GM23338 (cell line): ENCODE measurements around the gene NPTXR. TPM values are rescaled to one million over a fixed set of nuclear protein-coding genes. Genes with fewer than 3 reads are reported as not detected.

Experiments used
- ATAC-seq: fragments of 200-7000 bp; cut with Tn5 transposase; 3 replicates; pipeline ENCODE4 v1.9.1; 2020
- DNase-seq: peaks from one replicate; pipeline ENCODE4 v3.0.0-alpha.2; 2015; ENCODE audit warnings: low spot score
- H2AFZ ChIP-seq: fragments of 200-600 bp; sonication (generic); 2 replicates; pipeline ENCODE4 v1.8.0; 2016; ENCODE audit warnings: antibody characterized with exemption, mild to moderate bottlenecking, moderate library complexity
- H3F3A ChIP-seq: fragments of 200-600 bp; sonication (generic); replicated peaks from 2 replicates; pipeline ENCODE4 v1.8.0; 2017; ENCODE audit warnings: antibody characterized with exemption, mixed run types, low read depth
- H3K27ac ChIP-seq: fragments of 200-600 bp; sonication (generic); 2 replicates; pipeline ENCODE4 v1.6.1; 2016; ENCODE audit warnings: low read depth
- H3K27me3 ChIP-seq: fragments of 200-600 bp; sonication (generic); 2 replicates; pipeline ENCODE4 v1.8.0; 2016; ENCODE audit warnings: mild to moderate bottlenecking, mixed run types, moderate library complexity; ENCODE audit not compliant: insufficient read depth
- H3K36me3 ChIP-seq: fragments of 200-600 bp; sonication (generic); 2 replicates; pipeline ENCODE4 v1.8.0; 2016; ENCODE audit warnings: mild to moderate bottlenecking; ENCODE audit not compliant: insufficient read depth
- H3K4me1 ChIP-seq: fragments of 200-600 bp; sonication (generic); 2 replicates; pipeline ENCODE4 v1.8.0; 2016; ENCODE audit warnings: mild to moderate bottlenecking, moderate library complexity; ENCODE audit not compliant: insufficient read depth
- H3K4me2 ChIP-seq: fragments of 200-600 bp; sonication (generic); 2 replicates; pipeline ENCODE4 v1.7.1; 2017; ENCODE audit warnings: mixed run types
- H3K4me3 ChIP-seq: fragments of 200-600 bp; sonication (generic); 2 replicates; pipeline ENCODE4 v1.6.1; 2016; ENCODE audit warnings: mixed run types
- H3K79me2 ChIP-seq: fragments of 200-600 bp; sonication (generic); replicated peaks from 2 replicates; pipeline ENCODE4 v1.8.0; 2017; ENCODE audit warnings: mild to moderate bottlenecking; ENCODE audit not compliant: insufficient read depth
- H3K9me2 ChIP-seq: fragments of 200-600 bp; sonication (generic); 2 replicates; pipeline ENCODE4 v1.8.0; 2017; ENCODE audit not compliant: insufficient read depth
- H4K20me1 ChIP-seq: fragments of 200-600 bp; sonication (generic); replicated peaks from 2 replicates; pipeline ENCODE4 v1.8.0; 2017; ENCODE audit warnings: mild to moderate bottlenecking; ENCODE audit not compliant: insufficient read depth
- H3K27ac Mint-ChIP-seq: 2 replicates; pipeline ENCODE4 v1.8.0; 2020; ENCODE audit warnings: inconsistent platforms, mild to moderate bottlenecking, moderate library complexity, mixed read lengths
- H3K27me3 Mint-ChIP-seq: 3 replicates; pipeline ENCODE4 v1.8.0; 2022; ENCODE audit warnings: low read depth, mild to moderate bottlenecking, moderate library complexity, mixed read lengths, inconsistent platforms; ENCODE audit not compliant: insufficient read depth, poor library complexity
- H3K36me3 Mint-ChIP-seq: 3 replicates; pipeline ENCODE4 v1.8.0; 2021; ENCODE audit warnings: low read depth, mild to moderate bottlenecking, inconsistent platforms, moderate library complexity, mixed read lengths
- H3K4me1 Mint-ChIP-seq: 3 replicates; pipeline ENCODE4 v1.8.0; 2020; ENCODE audit warnings: mild to moderate bottlenecking, inconsistent platforms, mixed read lengths
- H3K4me3 Mint-ChIP-seq: 3 replicates; pipeline ENCODE4 v1.8.0; 2021; ENCODE audit warnings: moderate library complexity, mild to moderate bottlenecking, inconsistent platforms, mixed read lengths
- H3K9me3 Mint-ChIP-seq: 3 replicates; pipeline ENCODE4 v1.8.0; 2020; ENCODE audit warnings: moderate library complexity, mild to moderate bottlenecking, inconsistent platforms, mixed read lengths
- CREB1 ChIP-seq: fragments of 250-450 bp; sonication (Bioruptor Pico); IDR thresholded peaks from 2 replicates; pipeline ENCODE4 v1.5.0; 2020; ENCODE audit warnings: low read depth, mild to moderate bottlenecking, moderate library complexity
- EZH2phosphoT487 ChIP-seq: fragments of 200-600 bp; sonication (generic); IDR thresholded peaks from one replicate; pipeline ENCODE4 v1.8.1; 2018; ENCODE audit warnings: antibody characterized with exemption; ENCODE audit not compliant: unreplicated experiment
- polyA plus RNA-seq: library from polyadenylated mRNA; unstranded; fragments of >200 nt; fragmentation: Nextera tagmentation; extraction: Ambion mirVana; gene quantifications from 2 replicates; pipeline ENCODE4 v1.2.1, GENCODE V29; 2016
- total RNA-seq: library from RNA; depleted of rRNA; stranded (reverse); fragments of >200 nt; shearing (Covaris generic); gene quantifications from 2 replicates; pipeline ENCODE4 v1.2.3, GENCODE V29; 2014
- TF ChIP-seq, protein P1 (sequence below), 2 experiments: fragments of 200-600 bp in 1 of 2; sonication (generic) in 1 of 2; conservative IDR thresholded peaks; 2 replicates each; pipeline versions ENCODE4 v1.5.1 to v1.6.1; 2016 to 2017; ENCODE audit warnings: antibody characterized with exemption in 2 of 2, low read depth in 2 of 2, mild to moderate bottlenecking in 2 of 2, moderate library complexity in 1 of 2

NPTXR gene
- total and polyA plus RNA-seq, 2 experiments from 2014 or later: 0.89 to 13.4 TPM

DNA sequence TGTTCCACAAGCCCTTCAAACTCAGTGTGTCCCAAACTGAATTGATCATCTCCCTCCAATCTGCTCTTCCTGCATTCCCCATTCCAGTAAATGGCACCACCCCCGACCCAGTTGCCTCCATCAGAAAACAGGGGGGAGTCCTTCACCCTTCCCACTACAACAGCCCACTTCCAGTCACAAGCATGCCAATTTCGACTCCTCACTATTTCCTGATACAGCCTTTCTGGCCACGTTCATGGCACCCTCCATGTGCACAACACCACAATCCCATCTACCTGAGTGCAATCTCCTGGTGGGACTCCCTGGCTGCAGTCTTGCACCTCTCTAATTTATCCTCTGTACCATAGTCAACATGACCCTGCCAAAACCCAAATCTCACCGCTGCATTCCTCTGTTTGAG, 48.3 kb downstream of the NPTXR start (continued):
- TF ChIP-seq, protein P1, sequence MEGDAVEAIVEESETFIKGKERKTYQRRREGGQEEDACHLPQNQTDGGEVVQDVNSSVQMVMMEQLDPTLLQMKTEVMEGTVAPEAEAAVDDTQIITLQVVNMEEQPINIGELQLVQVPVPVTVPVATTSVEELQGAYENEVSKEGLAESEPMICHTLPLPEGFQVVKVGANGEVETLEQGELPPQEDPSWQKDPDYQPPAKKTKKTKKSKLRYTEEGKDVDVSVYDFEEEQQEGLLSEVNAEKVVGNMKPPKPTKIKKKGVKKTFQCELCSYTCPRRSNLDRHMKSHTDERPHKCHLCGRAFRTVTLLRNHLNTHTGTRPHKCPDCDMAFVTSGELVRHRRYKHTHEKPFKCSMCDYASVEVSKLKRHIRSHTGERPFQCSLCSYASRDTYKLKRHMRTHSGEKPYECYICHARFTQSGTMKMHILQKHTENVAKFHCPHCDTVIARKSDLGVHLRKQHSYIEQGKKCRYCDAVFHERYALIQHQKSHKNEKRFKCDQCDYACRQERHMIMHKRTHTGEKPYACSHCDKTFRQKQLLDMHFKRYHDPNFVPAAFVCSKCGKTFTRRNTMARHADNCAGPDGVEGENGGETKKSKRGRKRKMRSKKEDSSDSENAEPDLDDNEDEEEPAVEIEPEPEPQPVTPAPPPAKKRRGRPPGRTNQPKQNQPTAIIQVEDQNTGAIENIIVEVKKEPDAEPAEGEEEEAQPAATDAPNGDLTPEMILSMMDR (conservative IDR thresholded peaks at IDR 0.05; ENCODE audit: low read depth in 2 of 2): no peak

DNA sequence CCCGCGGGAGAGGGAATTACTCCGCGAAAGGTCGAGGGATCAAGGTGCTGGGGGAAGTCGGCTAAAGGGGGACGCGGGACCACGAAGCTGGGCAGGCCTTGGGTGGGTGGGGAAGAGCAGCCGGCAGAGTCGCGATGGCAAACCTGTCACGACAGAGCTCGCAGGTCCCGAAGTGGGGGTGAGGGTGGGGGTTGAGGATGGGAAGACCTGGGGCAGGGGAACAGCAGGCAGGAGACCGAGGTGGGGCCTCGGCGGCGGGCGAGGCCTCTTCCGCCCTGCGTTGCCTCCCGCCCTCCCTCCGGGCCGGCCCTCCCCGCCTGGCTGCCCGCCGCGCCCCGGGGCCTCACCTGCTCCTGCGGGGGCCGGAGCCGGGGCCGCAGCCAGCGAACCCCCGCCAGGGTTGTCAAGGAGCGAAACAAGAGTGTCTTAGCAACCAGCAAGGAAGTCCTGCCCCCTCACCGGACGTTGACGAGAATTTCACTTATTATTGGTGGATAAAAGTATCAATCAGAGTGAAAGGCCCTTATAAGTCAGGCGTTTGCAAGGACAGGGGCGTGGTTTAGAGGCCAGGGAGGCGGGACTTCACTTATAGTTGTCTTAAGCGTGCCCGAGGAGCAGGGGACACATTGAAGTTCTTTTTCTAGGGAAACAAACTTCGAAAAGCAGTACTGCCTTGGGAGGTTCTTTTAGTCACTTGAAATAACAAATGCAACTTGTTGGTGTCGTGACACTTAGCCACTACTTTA, 49.9 kb downstream of the NPTXR start, which contains the start of gene DNAL4:
Gene DNAL4, minus strand, starts transcription at position 423 of the 746 bp plus-strand sequence. CDS start 11,412 bp downstream, outside the sequence.
- peak within 1 kb of the TSS; percentile 91 for H3K4me2 ChIP-seq
- DNase-seq: peak; percentile 100
- peak within 1 kb of the TSS; percentile 78 for H3K4me3 ChIP-seq
- H3K4me3 Mint-ChIP-seq: peak within 1 kb of the TSS; percentile 87
- peaks cover 6% of the 10 kb centered on the region; the same call in 2 of the 3 replicates for H3K4me1 Mint-ChIP-seq
- peak within 1 kb of the TSS; percentile 18; the same call in 1 of the 2 replicates for H3K27ac Mint-ChIP-seq
- H3K27me3 Mint-ChIP-seq: peaks cover 5% of the 10 kb centered on the region
- H3K79me2 ChIP-seq: no peaks in the 10 kb centered on the region
- peaks cover 3% of the 10 kb centered on the region; the same call in 1 of the 3 replicates for H3K36me3 Mint-ChIP-seq
- ATAC-seq: peak; percentile 98
- peak within 1 kb of the TSS; percentile 92; the same call in 1 of the 2 replicates for H2AFZ ChIP-seq
- H3K27me3 ChIP-seq: no peaks in the 10 kb centered on the region
- H3K9me2 ChIP-seq: no peaks in the 10 kb centered on the region; the same call in 1 of the 2 replicates
- peak; percentile 23; the same call in 1 of the 2 replicates for TF ChIP-seq CREB1 (CRISPR knock-in tag)
- TF ChIP-seq, protein P1 (conservative IDR thresholded peaks at IDR 0.05; ENCODE audit: low read depth in 2 of 2): no peak
- H3F3A ChIP-seq: no peaks in the 10 kb centered on the region
- H3K4me1 ChIP-seq: peaks cover 10% of the 10 kb centered on the region; the same call in 1 of the 2 replicates
- no peaks in the 10 kb centered on the region for H3K9me3 Mint-ChIP-seq
- no peak within 1 kb of the TSS for H3K27ac ChIP-seq
- H4K20me1 ChIP-seq: no peaks in the 10 kb centered on the region
- no peaks in the 10 kb centered on the region for H3K36me3 ChIP-seq

DNA sequence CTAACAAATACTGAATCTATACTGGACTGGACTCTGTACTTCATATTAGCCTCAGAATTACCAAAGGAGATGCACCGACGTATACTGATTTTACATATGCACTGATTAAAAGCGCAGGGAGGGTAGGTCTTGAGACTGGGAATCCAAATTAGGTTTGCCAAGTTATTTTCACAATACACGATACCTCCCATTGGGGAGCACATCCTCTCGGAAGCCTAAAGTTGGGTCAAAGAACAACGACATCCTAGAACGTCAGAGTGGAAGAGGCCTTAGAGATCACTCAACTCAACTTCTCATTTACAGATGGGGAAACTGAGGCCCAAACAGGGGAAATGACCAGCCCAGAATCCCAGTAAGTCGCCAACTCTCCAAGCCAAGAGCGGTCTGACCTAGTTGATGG, 50.5 kb downstream of the NPTXR start:
- peak; percentile 22 for DNase-seq
- H3K27ac ChIP-seq: no peak overlapping the region

More for the DNA sequence above, 50.5 kb downstream of the NPTXR start:
- Histone ChIP-seq H3K4me3 (peak overlapping the region; percentile 78), H2AFZ (peak overlapping the region; percentile 92; the same call in 1 of the 2 replicates), H4K20me1 (no peaks in the 10 kb centered on the region), H3K4me1 (peaks cover 10% of the 10 kb centered on the region; the same call in 1 of the 2 replicates), H3K9me2 (no peaks in the 10 kb centered on the region; the same call in 1 of the 2 replicates), H3K36me3 (no peaks in the 10 kb centered on the region), H3K4me2 (peak overlapping the region; percentile 91), H3K27me3 (no peaks in the 10 kb centered on the region), H3K79me2 (no peaks in the 10 kb centered on the region), H3F3A (no peaks in the 10 kb centered on the region)
- Mint-ChIP-seq H3K9me3 (no peaks in the 10 kb centered on the region), H3K4me1 (peaks cover 6% of the 10 kb centered on the region; the same call in 2 of the 3 replicates), H3K4me3 (peak overlapping the region; percentile 87), H3K27me3 (peaks cover 5% of the 10 kb centered on the region), H3K36me3 (no peaks in the 10 kb centered on the region; the same call in 2 of the 3 replicates), H3K27ac (peak overlapping the region; percentile 18; the same call in 1 of the 2 replicates)
- no peak for ATAC-seq
- no peak for TF ChIP-seq EZH2phosphoT487
